K562 (cell line): Measurements from ENCODE around the gene POLL. TPM values are rescaled to one million over a fixed set of nuclear protein-coding genes. Genes with fewer than 3 reads are reported as not detected.

Source experiments
- BMI1 ChIP-seq: fragments of 150-350 bp; IDR thresholded peaks from 2 replicates; pipeline ENCODE4 v1.6.1; 2014; ENCODE audit warnings: low read length
- CGGBP1 ChIP-seq: fragments of 250-450 bp; sonication (Bioruptor Pico); IDR thresholded peaks from 2 replicates; pipeline ENCODE4 v1.9.0; 2021; ENCODE audit warnings: mild to moderate bottlenecking
- DNMT1 ChIP-seq: fragments of 450-650 bp; IDR thresholded peaks from 2 replicates; pipeline ENCODE4 v1.6.1; 2016; ENCODE audit warnings: antibody characterized with exemption, mild to moderate bottlenecking
- E2F6 ChIP-seq, 2 experiments: IDR thresholded peaks; 2 replicates each; pipeline ENCODE4 v1.6.1; 2011; ENCODE audit warnings: borderline replicate concordance in 1 of 2, control low read depth in 1 of 2, low read depth in 1 of 2, low read length in 1 of 2, mild to moderate bottlenecking in 1 of 2, mixed read lengths in 1 of 2, moderate library complexity in 1 of 2; ENCODE audit not compliant: insufficient read depth in 1 of 2, insufficient read length in 1 of 2, poor library complexity in 1 of 2, severe bottlenecking in 1 of 2; ENCODE audit errors: extremely low read depth in 1 of 2
- EP300 ChIP-seq: IDR thresholded peaks from 2 replicates; pipeline ENCODE4 v1.6.1; 2012; ENCODE audit warnings: low read length, improper control_type of control experiment
- FOS ChIP-seq: IDR thresholded peaks from 3 replicates; pipeline ENCODE4 v1.6.1; 2011; ENCODE audit not compliant: insufficient read length; ENCODE audit errors: extremely low read depth
- FOSL1 ChIP-seq: fragments of 200-800 bp; sonication (Bioruptor generic); conservative IDR thresholded peaks from 2 replicates; pipeline ENCODE4 v1.6.1; 2016; ENCODE audit warnings: missing genetic modification characterization, missing compliant biosample characterization
- FOXK1 ChIP-seq: sonication (generic); formaldehyde crosslinking; IDR thresholded peaks from 2 replicates; pipeline ENCODE4 v1.8.0; 2022; ENCODE audit warnings: missing genetic modification reagents, mild to moderate bottlenecking, borderline replicate concordance
- FOXK2 ChIP-seq, 2 experiments: fragments of 450-650 bp; IDR thresholded peaks in 1 of 2; conservative IDR thresholded peaks in 1 of 2; 2 replicates each; pipeline ENCODE4 v1.6.1; 2016; ENCODE audit warnings: low read depth in 2 of 2, mild to moderate bottlenecking in 1 of 2
- HDAC1 ChIP-seq, 2 experiments: fragments of 450-650 bp; IDR thresholded peaks; 2 replicates each; pipeline ENCODE4 v1.6.1; 2016 to 2017; ENCODE audit warnings: inconsistent platforms in 1 of 2, mild to moderate bottlenecking in 1 of 2, moderate library complexity in 1 of 2
- MED1 ChIP-seq: sonication (generic); formaldehyde crosslinking; IDR thresholded peaks from 2 replicates; pipeline ENCODE4 v1.8.1; 2023; ENCODE audit warnings: missing genetic modification reagents, borderline replicate concordance
- RBFOX2 ChIP-seq: fragments of 200-400 bp; formaldehyde crosslinking; IDR thresholded peaks from 2 replicates; pipeline ENCODE4 v1.6.1; 2017; ENCODE audit warnings: low read depth, mild to moderate bottlenecking, low read length, moderate library complexity
- RBM25 ChIP-seq: fragments of 200-400 bp; formaldehyde crosslinking; IDR thresholded peaks from 2 replicates; pipeline ENCODE4 v1.6.1; 2018; ENCODE audit warnings: low read length, low read depth, moderate library complexity; ENCODE audit not compliant: severe bottlenecking
- RBM34 ChIP-seq: fragments of 200-400 bp; formaldehyde crosslinking; IDR thresholded peaks from 2 replicates; pipeline ENCODE4 v1.6.1; 2018; ENCODE audit warnings: low read length, borderline replicate concordance; ENCODE audit not compliant: insufficient read depth
- SIN3A ChIP-seq, 2 experiments: fragments of 150-350 bp in 1 of 2; IDR thresholded peaks; 2 replicates each; pipeline ENCODE4 v1.6.1; 2011 to 2016; ENCODE audit warnings: borderline replicate concordance in 2 of 2, low read depth in 2 of 2, low read length in 2 of 2, mild to moderate bottlenecking in 2 of 2, moderate library complexity in 2 of 2; ENCODE audit not compliant: control insufficient read depth in 1 of 2
- SNIP1 ChIP-seq: fragments of 450-650 bp; IDR thresholded peaks from 2 replicates; pipeline ENCODE4 v1.7.1; 2017; ENCODE audit warnings: low read depth, mild to moderate bottlenecking
- SRF ChIP-seq, 2 experiments: fragments of 250-450, 450-650 bp in 1 of 2; sonication (Bioruptor Pico) in 1 of 2; sonication (generic) in 1 of 2; formaldehyde crosslinking; IDR thresholded peaks; 2 replicates each; pipeline versions ENCODE4 v1.5.0 to v1.5.1; 2020 to 2022; ENCODE audit warnings: mild to moderate bottlenecking in 1 of 2, missing genetic modification reagents in 1 of 2
- TEAD4 ChIP-seq, 2 experiments: sonication (generic) in 1 of 2; formaldehyde crosslinking in 1 of 2; IDR thresholded peaks; 2 replicates each; pipeline versions ENCODE4 v1.6.1 to v1.8.0; 2012 to 2022; ENCODE audit warnings: borderline replicate concordance in 1 of 2, inconsistent platforms in 1 of 2, low read length in 1 of 2, mild to moderate bottlenecking in 1 of 2, missing genetic modification reagents in 1 of 2
- YBX1 ChIP-seq: fragments of 450-650 bp; IDR thresholded peaks from 2 replicates; pipeline ENCODE4 v1.7.1; 2016; ENCODE audit warnings: mild to moderate bottlenecking
- ZBTB49 ChIP-seq: sonication (generic); formaldehyde crosslinking; IDR thresholded peaks from 2 replicates; pipeline ENCODE4 v1.8.0; 2022; ENCODE audit warnings: missing genetic modification reagents, mild to moderate bottlenecking, borderline replicate concordance
- ZNF133 ChIP-seq: fragments of 250-450 bp; sonication (Bioruptor Pico); IDR thresholded peaks from 2 replicates; pipeline ENCODE4 v1.4.0; 2020; ENCODE audit warnings: mild to moderate bottlenecking
- ZNF395 ChIP-seq: fragments of 200-800 bp; sonication (Bioruptor generic); IDR thresholded peaks from 2 replicates; pipeline ENCODE4 v1.6.1; 2017; ENCODE audit warnings: missing genetic modification characterization, missing compliant biosample characterization
- ZNF583 ChIP-seq: fragments of 250-450 bp; sonication (Bioruptor Pico); IDR thresholded peaks from 2 replicates; pipeline ENCODE4 v1.4.0; 2020
- polyA plus RNA-seq, 8 experiments: library from polyadenylated mRNA; depleted of rRNA in 4 of 8; stranded (reverse) in 5 of 8; unstranded in 3 of 8; fragments of >200 nt; fragmentation: Nextera tagmentation in 2 of 8; fragmentation: Illumina TruSeq in 1 of 8; extraction: Ambion mirVana in 2 of 8; extraction: Trizol in 1 of 8; gene quantifications; 2 replicates each; pipeline versions ENCODE4 v1.2.1 to v1.2.3, GENCODE V29; 2011 to 2014; ENCODE audit warnings: inconsistent platforms in 1 of 8, missing spikeins in 1 of 8
- total RNA-seq, 7 experiments: library from RNA; depleted of rRNA in 6 of 7; stranded (reverse); fragments of >200 nt in 6 of 7; fragmentation: Illumina TruSeq in 2 of 7; extraction: Trizol in 2 of 7; gene quantifications; 2 replicates each; pipeline versions ENCODE4 v1.2.1 to v1.2.3, GENCODE V29; 2011 to 2021; ENCODE audit warnings: low replicate concordance in 1 of 7

The POLL gene
- total and polyA plus RNA-seq, 9 of the 15 experiments (the other 6 are each of a cell fraction or from before 2014, with no cell fraction given) = 1.2 to 18.7 (median 10.9) TPM

GRCh38 chr10:101575580-101576210, 12.4 kb downstream of the POLL start (continued):
- TF ChIP-seq SRF (CRISPR knock-in tag; IDR thresholded peaks at IDR 0.05) (no peak), DNMT1 (no peak), EP300 (peak; percentile 86), FOS (no peak), ZBTB49 (CRISPR knock-in tag) (no peak), FOXK1 (CRISPR knock-in tag) (no peak), TEAD4 (IDR thresholded peaks at IDR 0.05; ENCODE audit: low read length) (peak; percentile 97), TEAD4 (CRISPR knock-in tag; IDR thresholded peaks at IDR 0.05; ENCODE audit: borderline replicate concordance) (no peak), FOSL1 (no peak), ZNF133 (CRISPR knock-in tag) (no peak), RBM34 (no peak), HDAC1 (IDR thresholded peaks at IDR 0.05) (no peak), SIN3A (IDR thresholded peaks at IDR 0.05; ENCODE audit: borderline replicate concordance in 2 of 2, control insufficient read depth in 1 of 2, low read depth in 2 of 2, low read length in 2 of 2) (no peak), YBX1 (no peak), SNIP1 (no peak), E2F6 (IDR thresholded peaks at IDR 0.05; ENCODE audit: borderline replicate concordance in 1 of 2, extremely low read depth in 1 of 2, insufficient read depth in 1 of 2, insufficient read length in 1 of 2, low read depth in 1 of 2, low read length in 1 of 2, poor library complexity in 1 of 2, severe bottlenecking in 1 of 2) (no peak), ZNF395 (CRISPR knock-in tag) (peak; percentile 80; the same call in 1 of the 2 replicates), RBFOX2 (no peak), ZNF583 (CRISPR knock-in tag) (no peak), FOXK2 (conservative IDR thresholded peaks at IDR 0.05 in 1 of 2, IDR thresholded peaks at IDR 0.05 in 1 of 2; ENCODE audit: low read depth in 2 of 2) (no peak), RBM25 (no peak), MED1 (no peak), CGGBP1 (CRISPR knock-in tag) (no peak), BMI1 (no peak)
